Heart left ventricle (tissue), 16 donors: ENCODE measurements around the gene ZNF521. TPM values are rescaled to one million over a fixed set of nuclear protein-coding genes. Genes with fewer than 3 reads are reported as not detected.

Source experiments
- ATAC-seq, 4 donors: fragments of 200-7000 bp; cut with Tn5 transposase; one replicate each; pipeline ENCODE4 v1.9.1; 2020 to 2022; ENCODE audit warnings: moderate library complexity in 4 of 4, mild to moderate bottlenecking in 3 of 4, moderate number of reproducible peaks in 1 of 4
- DNase-seq, 5 donors: peaks; one replicate each; pipeline ENCODE4 v3.0.0-alpha.2; 2020
- H3K27ac ChIP-seq, 12 donors: fragments of 200-600 bp; sonication (generic) in 4 of 12; one replicate each; pipeline versions ENCODE4 v1.5.0 to v1.8.0; 2016 to 2022; ENCODE audit warnings: mild to moderate bottlenecking in 2 of 12
- H3K27me3 ChIP-seq, 9 donors: fragments of 200-600 bp; sonication (generic) in 2 of 9; one replicate each; pipeline versions ENCODE4 v1.5.1 to v1.8.0; 2016 to 2022; ENCODE audit warnings: mild to moderate bottlenecking in 3 of 9
- H3K36me3 ChIP-seq, 9 donors: fragments of 200-600 bp; sonication (generic) in 2 of 9; one replicate each; pipeline versions ENCODE4 v1.5.0 to v1.8.0; 2018 to 2022; ENCODE audit warnings: mild to moderate bottlenecking in 2 of 9
- H3K4me1 ChIP-seq, 12 donors: fragments of 200-600 bp; sonication (generic) in 4 of 12; one replicate each; pipeline versions ENCODE4 v1.5.0 to v1.8.0; 2016 to 2022; ENCODE audit warnings: mild to moderate bottlenecking in 3 of 12
- H3K4me3 ChIP-seq, 12 donors: fragments of 200-600 bp; sonication (generic) in 4 of 12; one replicate each; pipeline versions ENCODE4 v1.5.0 to v1.8.0; 2017 to 2022; ENCODE audit warnings: mild to moderate bottlenecking in 9 of 12, moderate library complexity in 4 of 12
- H3K9me3 ChIP-seq, 12 donors: fragments of 200-600 bp; sonication (generic) in 4 of 12; one replicate each; pipeline versions ENCODE4 v1.5.0 to v1.8.0; 2016 to 2022; ENCODE audit warnings: mild to moderate bottlenecking in 1 of 12
- CTCF ChIP-seq, 12 donors: fragments of 200-600 bp; sonication (generic) in 4 of 12; IDR thresholded peaks; one replicate each; pipeline versions ENCODE4 v1.5.0 to v1.8.0; 2018 to 2022; ENCODE audit warnings: antibody characterized with exemption in 12 of 12, mild to moderate bottlenecking in 5 of 12
- POLR2A ChIP-seq, 2 donors: fragments of 450-650 bp; IDR thresholded peaks; one replicate each; pipeline ENCODE4 v1.6.1; 2017; ENCODE audit warnings: antibody characterized with exemption in 2 of 2, mild to moderate bottlenecking in 2 of 2, moderate library complexity in 2 of 2
- WGBS, 4 donors: extraction: QIAGEN DNeasy Blood & Tissue Kit in 2 of 4; methylation state at CpG; one replicate each; pipeline versions ENCODE4 v1.1.5 to v1.1.7; 2013 to 2018; 5-methylcytosine and 5-hydroxymethylcytosine counted together
- intact Hi-C, 10 donors: fragments of 100-400 bp; cut with DNase I; formaldehyde crosslinking; loops; one replicate each; pipeline versions ENCODE4 v1.11.1 to v1.14.2; 2022
- polyA plus RNA-seq, 2 donors: library from polyadenylated mRNA; stranded (reverse); fragments of 200-250 nt; gene quantifications; one replicate each; pipeline ENCODE4 v1.2.3, GENCODE V29; 2013
- total RNA-seq, 9 donors: library from RNA; depleted of rRNA in 2 of 9; stranded (reverse); fragments of >200 nt in 2 of 9; fragmentation: NEBNext Ultra II Directional in 3 of 9; extraction: Animal tissue kit (Norgen Biotek cat#: 25700) in 3 of 9; gene quantifications; one replicate each; pipeline versions ENCODE4 v1.1.0 to v1.2.4, GENCODE V29; 2016 to 2023
- donor health status: ischemic (EF 13 %, LVEDD 7.1; RV severe dilation, severe dysfunction).
- donor health status: healthy with polysubstance abuse.
- donor health status: DM: no; HTN: yes; CAD: no.
- donor health status: DM: no; HTN: no; CAD: no.
- donor health status: ischemic (EF 25% LVEDD 6.9; RV normal size, moderate dysfunction).
- donor health status: ischemic (EF 25% LVEDD 5.7; RV mildly dilated, moderate dysfunction).
- donor health status: healthy.
- donor health status: DM: yes; HTN: yes; CAD: no.
- donor health status: ischemic (EF 35%, LVEDD 5.7; RV mildly dilated, moderate dysfunction).
- donor health status: nonischemic (EF 11% LVEDD 7.7; RV severe dilation, severe dysfunction).
- donor health status: DM: yes; HTN: yes; CAD: no.
- donor health status: PGD.
- donor health status: ischemic (EF 29% LVEDD 5.4; RV normal size, mild dysfunction).
- donor health status: nonischemic (EF 23%, LVEDD 6.1; RV moderate dilation, normal function).

ZNF521 gene
- total and polyA plus RNA-seq, 11 donors: 1.5 to 24.4 (median 14.9) TPM

GRCh38 chr18:25067275-25068025 lies 284.5 kb downstream of the ZNF521 start:
- Histone ChIP-seq H3K4me3 (no peak overlapping the region), H3K27ac (peak overlapping the region in 2 of 12 donors; percentile 7 to 17), H3K9me3 (no peaks in the 10 kb centered on the region), H3K4me1 (peaks cover 0 to 10% (median 0%) of the 10 kb centered on the region in 12 donors), H3K36me3 (no peaks in the 10 kb centered on the region), H3K27me3 (no peaks in the 10 kb centered on the region)
- DNase-seq (no peak), ATAC-seq (no peak)
- intact Hi-C loops: loop anchor here in 2 of 10 donors (10.0 kb wide), 2 partner anchors 57 to 183 kb away; no protein-coding TSS in a partner anchor
- TF ChIP-seq CTCF (IDR thresholded peaks at IDR 0.05) (no peak), POLR2A (IDR thresholded peaks at IDR 0.05) (no peak)
- WGBS, 4 donors: 67 to 79% (median 73%) methylated on average over 5 of the region's 5 CpGs

- H3K36me3 ChIP-seq: peaks cover 0 to 6% (median 0%) of the 10 kb centered on the region in 9 donors
- no peaks in the 10 kb centered on the region for H3K27me3 ChIP-seq
- H3K27ac ChIP-seq: no peak overlapping the region
- H3K4me1 ChIP-seq: peaks cover 0 to 10% (median 0%) of the 10 kb centered on the region in 12 donors
- 65 to 83% (median 74%) methylated on average over 3 of the region's 3 CpGs for WGBS, 4 donors
- intact Hi-C loops: loop anchor here in 2 of 10 donors (10.0 kb wide), 2 partner anchors 58 to 182 kb away; no protein-coding TSS in a partner anchor
- no peaks in the 10 kb centered on the region for H3K9me3 ChIP-seq
- H3K4me3 ChIP-seq: no peak overlapping the region
- ATAC-seq (no peak), DNase-seq (no peak)
- TF ChIP-seq POLR2A (IDR thresholded peaks at IDR 0.05): no peak
- TF ChIP-seq CTCF (IDR thresholded peaks at IDR 0.05): no peak
Observed at GRCh38 chr18:25066516-25066915, 285.4 kb downstream of the ZNF521 start.

GRCh38 chr18:25062720-25063119 lies 289.2 kb downstream of the ZNF521 start:
- Histone ChIP-seq H3K27ac (no peak overlapping the region), H3K4me1 (peaks cover 0 to 6% (median 0%) of the 10 kb centered on the region in 12 donors), H3K9me3 (no peaks in the 10 kb centered on the region), H3K4me3 (no peak overlapping the region), H3K36me3 (peaks cover 0 to 14% (median 0%) of the 10 kb centered on the region in 9 donors), H3K27me3 (no peaks in the 10 kb centered on the region)
- WGBS, 4 donors: 95 to 100% (median 99%) methylated on average over 1 of the region's 1 CpG
- no peak for ATAC-seq
- intact Hi-C loops: loop anchor here in 2 of 10 donors (10.0 kb wide), 2 partner anchors 62 to 178 kb away; no protein-coding TSS in a partner anchor
- TF ChIP-seq POLR2A (IDR thresholded peaks at IDR 0.05) (no peak), CTCF (IDR thresholded peaks at IDR 0.05) (peak in 1 of 12 donors; percentile 15)
- no peak for DNase-seq

- H3K36me3 ChIP-seq: peaks cover 0 to 14% (median 0%) of the 10 kb centered on the region in 9 donors
- no peak for DNase-seq
- no peak overlapping the region for H3K27ac ChIP-seq
- no peaks in the 10 kb centered on the region for H3K9me3 ChIP-seq
- TF ChIP-seq POLR2A (IDR thresholded peaks at IDR 0.05) (no peak), CTCF (IDR thresholded peaks at IDR 0.05) (no peak)
- H3K4me1 ChIP-seq: no peaks in the 10 kb centered on the region
- no peak overlapping the region for H3K4me3 ChIP-seq
- intact Hi-C loops: loop anchor here in 2 of 10 donors (10.0 kb wide), 2 partner anchors 63 to 177 kb away; no protein-coding TSS in a partner anchor
- ATAC-seq: no peak
- no peaks in the 10 kb centered on the region for H3K27me3 ChIP-seq
- 86 to 100% (median 93%) methylated on average over 2 of the region's 2 CpGs for whole genome bisulfite sequencing, 4 donors
Observed at GRCh38 chr18:25061395-25061794, 290.6 kb downstream of the ZNF521 start.
